Measurements from ENCODE around the gene ANKRD28.
"Not testable (repeated sequence)": the region's sequence is repeated elsewhere in the genome, so short reads cannot be mapped to it uniquely, and the experiment has no call there.

ANKRD28 gene

DNA sequence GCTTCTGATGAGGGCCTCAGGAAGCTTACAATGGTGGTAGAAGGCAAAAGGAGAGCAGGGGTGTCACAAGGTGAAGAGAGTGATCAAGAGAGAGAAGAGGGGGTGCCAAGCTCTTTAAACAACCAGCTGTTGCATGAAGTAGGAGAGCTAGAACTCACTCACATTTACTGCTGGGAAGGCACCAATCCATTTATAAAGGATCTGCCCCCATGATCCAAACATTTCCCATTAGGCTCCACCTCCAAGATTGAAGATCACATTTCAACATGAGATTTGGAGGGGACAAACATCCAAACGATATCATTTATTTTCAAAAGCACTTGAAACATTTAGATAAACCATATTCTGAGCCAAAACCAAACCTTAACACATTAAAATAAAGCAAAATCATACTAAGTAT, 26.3 kb downstream of the ANKRD28 start:
- DNase-seq (ENCODE audit: low read depth in 2 of 2), result no peak

DNA sequence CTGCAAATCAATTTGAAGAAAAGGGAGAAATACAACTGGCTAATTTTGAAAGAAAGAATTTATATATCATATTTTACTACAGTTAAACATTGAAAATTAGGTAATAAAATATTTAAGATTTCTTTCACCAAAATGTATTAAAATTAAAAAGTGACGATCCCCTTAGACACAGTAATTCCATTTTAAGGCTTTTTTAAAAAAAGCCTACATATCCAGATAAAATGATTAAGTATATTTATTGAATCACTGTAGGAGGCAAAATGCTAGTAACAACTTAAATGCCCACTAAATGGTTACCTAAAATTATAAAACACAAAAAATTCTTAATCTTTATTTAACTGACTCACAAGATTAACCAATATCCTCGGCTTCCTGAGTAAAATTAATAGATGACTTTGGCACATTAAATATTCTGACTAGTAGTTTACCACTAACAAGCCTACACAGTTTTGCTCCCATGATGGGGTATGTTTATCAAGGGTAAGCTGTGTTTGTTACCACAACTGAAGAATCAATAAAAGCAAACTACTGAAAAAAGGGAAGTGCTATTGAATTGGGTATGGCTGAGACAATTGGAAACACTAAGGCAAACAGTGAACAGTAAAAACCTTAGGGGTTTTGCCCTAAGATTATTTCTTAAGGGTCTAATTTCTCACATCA, 28.4 kb downstream of the ANKRD28 start:
- no peak for DNase-seq (ENCODE audit: low read depth in 2 of 2)

DNA sequence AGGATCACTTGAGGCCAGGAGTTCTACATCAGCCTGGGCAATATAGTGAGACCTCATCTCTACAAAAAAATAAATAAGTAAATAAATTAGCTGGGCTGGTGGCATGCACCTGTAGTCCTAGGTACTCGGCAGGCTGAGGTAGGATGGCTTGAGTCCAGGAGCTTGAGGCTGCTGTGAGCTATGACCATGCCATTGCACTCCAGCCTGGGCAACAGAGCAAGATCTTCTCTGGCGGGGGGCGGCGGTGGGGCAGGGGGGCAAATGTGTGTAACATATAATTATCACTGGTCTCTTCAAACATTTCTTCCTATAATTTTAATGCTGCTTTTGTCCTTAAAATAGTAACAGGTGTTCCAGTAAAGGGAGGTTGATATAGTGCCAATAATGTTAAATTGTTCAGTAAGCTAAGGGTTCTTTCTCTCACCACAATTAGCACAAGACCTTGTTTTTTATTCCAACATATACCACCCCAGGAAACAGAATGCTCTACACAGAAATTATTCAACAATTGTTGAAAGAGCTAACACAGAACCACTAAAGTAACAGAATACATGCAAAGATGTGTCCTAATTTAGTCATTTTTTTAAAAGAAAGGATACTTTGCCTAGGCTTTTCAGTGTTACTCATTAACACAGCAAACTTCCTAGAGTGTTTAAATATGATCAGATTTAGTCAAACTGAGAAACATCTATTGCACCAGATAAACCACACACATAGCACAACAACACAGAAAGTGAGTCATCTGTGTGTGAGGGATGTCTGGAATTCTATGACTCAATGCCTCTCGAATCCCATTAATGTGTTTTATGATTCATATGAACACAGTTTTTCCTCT, 29.1 kb downstream of the ANKRD28 start:
- no peak for DNase-seq (ENCODE audit: low read depth in 2 of 2)

DNA sequence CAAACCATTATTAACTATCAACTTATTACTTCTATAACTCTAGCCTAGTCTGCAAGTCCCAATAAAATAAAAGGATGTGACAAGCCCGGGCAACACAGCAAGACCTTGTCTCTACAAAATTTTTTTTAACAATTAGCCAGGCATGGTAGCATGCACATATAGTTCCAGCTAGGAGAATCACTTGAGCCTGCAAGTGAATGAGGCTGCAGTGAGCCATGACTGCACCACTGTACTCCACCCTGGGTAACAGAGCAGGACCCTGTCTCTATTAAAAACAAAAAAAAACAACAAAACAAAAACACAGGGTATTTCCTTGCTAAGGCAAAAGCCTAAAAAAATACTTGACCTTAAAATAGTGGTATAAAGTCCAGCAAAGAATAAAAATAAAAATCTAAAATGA, 31.4 kb downstream of the ANKRD28 start:
- DNase-seq (ENCODE audit: low read depth in 2 of 2), result no peak

DNA sequence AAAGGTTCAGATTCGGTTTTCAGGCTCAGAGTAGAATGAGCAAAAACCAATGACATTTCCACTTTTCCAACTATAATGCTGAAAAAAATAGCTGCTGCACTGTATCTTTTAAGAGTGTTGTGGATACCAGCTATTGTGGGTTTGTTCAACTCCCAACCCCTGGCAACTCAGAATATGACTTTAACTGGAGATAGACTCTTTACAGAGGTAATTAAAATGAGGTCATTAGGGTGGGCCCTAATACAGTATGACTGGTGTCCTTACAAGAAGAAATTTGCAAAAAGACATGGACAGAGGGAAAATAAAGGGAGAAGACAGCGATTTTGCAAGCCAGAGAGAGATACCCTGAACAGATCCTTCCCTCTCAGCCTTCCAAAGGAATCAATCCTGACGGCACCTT, 39.5 kb downstream of the ANKRD28 start:
- no peak for DNase-seq (ENCODE audit: low read depth in 2 of 2)

DNA sequence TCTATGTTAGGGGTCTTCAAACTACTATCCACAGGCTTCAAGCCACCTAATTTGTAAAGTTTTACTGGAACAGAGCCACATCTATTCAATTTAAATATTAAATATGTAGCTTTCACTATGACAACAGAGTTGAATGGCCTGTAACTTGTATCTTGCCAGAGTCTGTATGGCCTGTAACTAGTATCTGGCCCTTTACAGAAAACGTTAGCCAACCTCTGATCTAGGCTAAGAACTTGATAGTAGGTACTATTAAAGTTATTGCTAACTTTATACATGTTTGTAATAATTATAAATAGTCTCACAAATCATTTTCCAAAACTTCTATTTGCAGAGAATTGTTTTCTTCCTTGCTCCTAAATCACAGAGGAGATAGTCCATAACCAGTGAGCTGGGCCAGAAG, 40.0 kb downstream of the ANKRD28 start:
- DNase-seq (ENCODE audit: low read depth in 2 of 2), result no peak

DNA sequence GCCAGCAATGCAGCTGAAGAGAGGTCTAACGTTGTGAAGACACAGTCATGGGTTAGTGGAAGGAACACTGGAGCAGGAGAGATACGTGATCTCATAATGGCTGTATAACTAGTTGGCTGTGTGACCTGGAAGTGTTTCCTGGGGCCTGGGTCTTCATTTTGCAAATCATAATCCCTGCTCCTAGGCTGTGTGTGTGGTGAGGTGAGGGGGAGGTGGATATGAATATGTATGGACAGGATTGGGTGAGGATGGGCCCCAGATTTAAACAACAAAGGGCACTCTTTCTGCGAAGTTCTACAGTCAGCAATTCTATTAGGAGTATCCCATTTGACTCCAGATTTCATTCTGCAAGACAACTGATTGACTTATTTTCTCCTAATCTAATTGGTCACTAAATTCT, 41.3 kb downstream of the ANKRD28 start:
- DNase-seq (ENCODE audit: low read depth in 2 of 2), result no peak

DNA sequence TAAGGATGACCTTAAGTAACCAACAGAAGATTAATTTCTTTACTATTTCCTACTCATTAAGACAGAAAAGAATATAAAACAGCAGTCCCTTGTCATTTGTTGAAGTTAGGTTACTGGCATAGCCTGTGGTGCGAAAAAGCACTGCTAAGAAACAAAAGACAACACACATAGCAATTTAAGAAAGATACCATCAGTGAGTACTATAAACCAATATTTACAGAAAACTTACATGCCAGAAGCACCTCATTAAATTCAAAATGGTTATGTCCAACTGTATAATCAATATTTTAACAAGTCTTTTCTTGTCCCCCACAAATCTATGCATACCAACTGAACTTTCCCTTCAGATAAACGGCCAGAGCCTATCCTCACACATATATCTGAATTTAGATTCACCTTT, 42.0 kb downstream of the ANKRD28 start:
- DNase-seq (ENCODE audit: low read depth in 2 of 2), result no peak

DNA sequence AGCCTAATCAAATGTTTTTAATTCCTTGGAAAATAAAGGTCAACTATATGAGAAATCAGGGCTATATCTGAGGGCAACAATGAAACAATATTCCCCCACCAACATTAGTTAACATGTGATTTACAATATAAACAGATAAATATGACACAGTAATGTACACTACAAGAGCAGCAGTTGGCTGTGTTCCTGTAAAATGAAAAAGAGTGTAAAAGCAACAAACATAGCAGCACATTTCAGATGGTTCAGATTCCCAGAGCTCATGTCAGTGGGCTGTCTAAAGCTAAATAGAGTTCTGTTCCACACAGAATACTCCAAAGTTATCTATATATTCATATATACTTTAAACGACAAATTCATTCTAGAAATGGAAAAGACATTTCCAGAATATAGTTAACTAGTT, 42.6 kb downstream of the ANKRD28 start:
- DNase-seq (ENCODE audit: low read depth in 2 of 2), result no peak

DNA sequence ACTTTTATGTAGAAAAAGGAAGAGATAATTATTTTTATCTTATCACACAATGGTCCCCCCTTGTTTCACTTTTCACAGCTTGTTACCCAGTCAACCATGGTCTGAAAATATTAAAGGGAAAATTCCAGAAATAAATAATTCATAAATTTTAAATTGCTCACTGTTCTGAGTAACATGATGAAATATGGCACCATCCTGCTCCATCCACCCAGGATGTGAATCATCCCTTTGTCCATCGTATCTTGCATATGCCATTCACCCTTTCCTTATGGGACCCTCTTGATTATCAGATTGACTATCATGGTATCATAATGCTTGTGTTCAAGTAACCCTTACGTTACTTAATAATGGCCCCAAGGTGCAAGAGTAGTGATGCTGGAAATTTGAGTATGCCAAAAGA, 43.7 kb downstream of the ANKRD28 start:
- no peak for DNase-seq (ENCODE audit: low read depth in 2 of 2)

DNA sequence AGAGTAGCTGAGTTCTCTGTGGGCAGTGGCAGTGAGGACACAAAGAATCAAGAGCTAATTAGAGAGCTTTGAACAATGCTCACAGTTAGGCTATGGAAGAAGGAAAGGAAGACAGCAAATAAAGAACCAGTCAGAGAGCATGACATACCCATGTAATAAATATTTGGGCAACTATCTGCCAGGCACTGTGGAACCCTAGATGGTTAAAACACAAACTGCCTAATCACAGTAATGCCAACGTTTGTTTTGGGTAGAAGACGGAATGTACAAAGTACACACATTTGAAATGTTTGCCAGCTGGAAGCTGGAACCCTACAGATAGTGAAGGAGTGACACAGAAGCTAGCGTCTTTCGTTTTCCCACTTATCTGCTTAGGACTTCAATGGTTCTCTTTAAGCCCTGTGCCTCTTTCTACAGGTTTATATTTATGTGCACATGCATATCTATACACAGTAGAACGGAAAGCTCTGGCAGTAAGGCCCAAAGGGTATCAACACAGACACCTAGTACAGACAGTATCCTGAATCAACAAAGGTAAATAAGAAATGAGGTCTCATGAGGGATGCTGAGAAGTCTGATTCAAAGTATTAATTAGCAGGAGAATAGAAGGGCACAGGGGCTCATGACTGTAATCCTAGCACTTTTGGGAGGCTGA, 44.6 kb downstream of the ANKRD28 start:
- no peak for DNase-seq (ENCODE audit: low read depth in 2 of 2)

DNA sequence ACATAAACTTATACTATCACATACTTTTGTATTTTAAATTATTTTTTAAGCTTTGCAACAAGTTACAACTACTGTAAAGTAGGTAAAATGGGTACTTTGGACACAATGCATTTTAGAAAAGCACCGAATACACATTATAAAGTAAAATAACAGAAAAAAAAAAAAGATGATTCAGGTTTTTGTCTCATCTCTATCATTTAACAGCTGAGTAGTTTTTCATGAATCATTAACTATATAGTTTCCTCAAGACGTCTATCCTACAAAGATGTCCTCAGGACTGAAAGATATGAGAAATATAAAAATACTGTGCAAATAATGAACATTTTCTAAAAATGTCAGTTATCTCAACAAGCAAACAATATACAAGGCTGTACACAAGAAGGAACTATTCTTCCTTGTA, 46.9 kb downstream of the ANKRD28 start:
- DNase-seq (ENCODE audit: low read depth in 2 of 2), result no peak

DNA sequence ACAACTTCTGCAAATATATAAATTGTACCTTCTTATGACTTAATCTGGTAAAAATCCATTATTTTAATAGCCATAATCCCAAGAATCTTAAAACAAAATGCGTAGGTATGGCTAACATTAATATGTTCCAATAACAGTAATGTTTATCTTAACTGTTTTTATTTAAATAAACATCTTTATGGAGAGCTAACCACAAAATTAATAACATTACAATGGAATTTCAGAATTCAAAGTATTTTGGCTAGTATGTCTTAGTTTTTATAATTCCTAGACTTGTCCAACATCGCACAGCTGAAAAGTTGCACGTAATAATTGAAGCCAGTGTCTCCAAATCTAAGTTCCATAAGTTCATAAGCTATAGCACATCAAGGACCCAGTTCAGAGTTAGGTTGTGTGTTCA, 47.6 kb downstream of the ANKRD28 start:
- DNase-seq (ENCODE audit: low read depth in 2 of 2), result no peak

DNA sequence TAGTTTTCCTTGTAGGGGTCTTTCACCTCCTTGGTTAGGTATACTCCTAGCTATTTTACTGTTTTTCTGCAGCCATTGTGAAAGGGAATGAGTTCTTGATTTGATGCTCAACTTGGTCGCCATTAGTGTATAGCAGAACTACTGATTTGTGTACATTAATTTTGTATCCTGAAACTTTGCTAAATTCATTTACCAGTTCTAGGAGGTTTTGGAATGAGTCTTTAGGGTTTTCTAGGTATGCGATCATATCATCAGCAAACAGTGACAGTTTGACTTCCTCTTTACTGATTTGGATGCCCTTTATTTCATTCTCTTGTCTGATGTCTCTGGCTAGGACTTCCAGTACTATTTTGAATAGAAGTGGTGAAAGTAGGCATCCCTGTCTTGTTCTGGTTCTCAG, 51.9 kb downstream of the ANKRD28 start:
- DNase-seq (ENCODE audit: low read depth in 2 of 2), result not testable (repeated sequence)

DNA sequence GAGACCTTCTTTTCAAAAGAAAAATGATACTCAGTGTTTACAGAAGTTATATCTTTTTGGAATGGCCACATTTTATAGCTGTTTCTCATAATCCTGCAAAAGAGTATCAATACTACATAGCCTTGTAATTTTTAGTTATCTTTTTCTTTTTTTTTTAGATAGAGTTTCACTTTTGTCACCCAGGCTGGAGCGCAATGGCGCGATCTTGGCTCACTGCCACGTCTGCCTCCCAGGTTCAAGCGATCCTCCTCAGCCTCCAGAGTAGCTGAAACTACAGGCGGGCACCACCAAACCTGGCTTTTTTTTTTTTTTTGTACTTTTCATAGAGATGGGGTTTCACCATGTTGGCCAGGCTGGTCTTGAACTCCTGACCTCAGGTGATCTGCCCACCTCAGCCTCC, 53.6 kb downstream of the ANKRD28 start:
- no peak for DNase-seq (ENCODE audit: low read depth in 2 of 2)

DNA sequence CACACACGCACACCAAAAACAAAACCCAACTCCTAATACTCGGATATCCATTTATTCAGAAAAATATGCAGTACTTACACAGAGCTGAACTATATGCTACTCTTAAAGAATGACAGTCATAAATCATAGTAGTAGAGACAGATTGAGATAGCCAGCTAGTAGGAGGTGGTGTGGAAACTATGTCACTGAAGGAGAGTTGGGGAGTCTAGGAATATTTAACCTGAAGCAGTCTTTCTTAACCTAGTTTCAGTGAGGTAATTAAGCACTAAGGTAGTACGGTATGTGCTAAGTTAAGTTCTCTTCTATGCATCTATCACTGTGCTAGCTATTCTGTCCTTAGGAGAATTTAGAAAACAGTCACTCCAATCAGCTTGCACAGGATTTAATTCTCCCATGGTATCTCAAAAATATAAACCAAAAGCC, 54.2 kb downstream of the ANKRD28 start:
- DNase-seq (ENCODE audit: low read depth in 2 of 2), result no peak

DNA sequence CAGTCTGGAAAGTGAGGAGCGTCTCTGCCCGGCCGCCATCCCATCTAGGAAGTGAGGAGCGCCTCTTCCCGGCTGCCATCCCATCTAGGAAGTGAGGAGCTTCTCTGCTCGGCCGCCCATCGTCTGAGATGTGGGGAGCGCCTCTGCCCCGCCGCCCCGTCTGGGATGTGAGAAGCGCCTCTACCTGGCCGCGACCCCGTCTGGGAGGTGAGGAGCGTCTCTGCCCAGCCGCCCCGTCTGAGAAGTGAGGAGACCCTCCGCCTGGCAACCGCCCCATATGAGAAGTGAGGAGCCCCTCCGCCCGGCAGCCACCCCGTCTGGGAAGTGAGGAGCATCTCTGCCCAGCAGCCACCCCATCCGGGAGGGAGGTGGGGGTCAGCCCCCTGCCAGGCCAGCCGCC, 55.5 kb downstream of the ANKRD28 start:
- DNase-seq (ENCODE audit: low read depth in 2 of 2), result not testable (repeated sequence)

DNA sequence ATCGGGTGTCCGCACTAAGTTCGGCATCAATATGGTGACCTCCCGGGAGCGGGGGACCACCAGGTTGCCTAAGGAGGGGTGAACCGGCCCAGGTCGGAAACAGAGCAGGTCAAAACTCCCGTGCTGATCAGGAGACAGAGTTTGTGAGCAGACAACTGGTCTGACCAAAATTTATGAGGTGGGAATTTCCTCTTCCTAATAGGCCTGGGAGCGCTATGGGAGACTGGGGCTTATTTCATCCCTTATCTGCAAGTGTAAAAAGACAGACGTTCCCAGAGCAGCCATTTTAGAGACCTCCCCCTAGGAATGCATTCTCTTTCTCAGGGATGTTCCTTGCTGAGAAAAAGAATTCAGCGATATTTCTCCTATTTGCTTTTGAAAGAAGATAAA, 59.2 kb downstream of the ANKRD28 start:
- not testable (repeated sequence) for DNase-seq (ENCODE audit: low read depth in 2 of 2)

DNA sequence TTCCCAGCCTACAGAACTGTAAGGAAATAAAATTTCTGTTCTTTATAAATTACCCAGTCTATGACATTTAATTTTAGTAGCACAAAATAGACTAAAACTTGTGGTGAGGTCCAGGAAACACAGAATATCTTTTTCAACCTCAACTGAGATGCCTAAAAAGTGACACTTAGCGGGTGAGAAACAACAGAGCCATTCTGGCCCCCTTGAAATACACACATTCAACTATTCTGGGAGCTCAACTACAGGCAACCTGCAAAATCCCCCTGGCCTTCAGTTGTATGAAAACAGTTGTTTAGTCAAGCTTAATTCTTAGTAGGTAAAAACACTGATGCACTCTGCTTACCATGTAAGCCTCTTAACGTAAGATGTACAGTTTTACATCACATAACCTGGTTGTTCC, 66.8 kb downstream of the ANKRD28 start:
- DNase-seq (ENCODE audit: low read depth in 2 of 2), result no peak

DNA sequence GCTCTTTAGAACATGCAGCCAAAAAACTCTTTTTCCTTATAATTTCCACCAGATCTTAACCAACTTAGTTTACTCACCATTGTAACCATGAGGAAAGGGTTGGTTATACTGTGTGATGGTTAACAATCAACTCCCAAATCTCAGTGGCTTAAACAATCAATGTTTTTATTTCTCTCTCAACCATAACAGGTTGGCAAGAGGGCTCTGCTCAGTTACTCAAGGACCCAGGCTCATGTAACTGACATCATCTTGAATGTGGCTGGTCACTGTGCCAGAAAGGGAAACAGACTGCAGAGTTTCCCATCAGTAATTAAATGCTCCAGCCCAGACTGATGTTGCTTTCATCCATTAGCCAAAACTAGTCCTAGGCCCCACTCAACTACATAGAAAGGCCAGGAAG, 69.0 kb downstream of the ANKRD28 start:
- DNase-seq (ENCODE audit: low read depth in 2 of 2), result no peak

DNA sequence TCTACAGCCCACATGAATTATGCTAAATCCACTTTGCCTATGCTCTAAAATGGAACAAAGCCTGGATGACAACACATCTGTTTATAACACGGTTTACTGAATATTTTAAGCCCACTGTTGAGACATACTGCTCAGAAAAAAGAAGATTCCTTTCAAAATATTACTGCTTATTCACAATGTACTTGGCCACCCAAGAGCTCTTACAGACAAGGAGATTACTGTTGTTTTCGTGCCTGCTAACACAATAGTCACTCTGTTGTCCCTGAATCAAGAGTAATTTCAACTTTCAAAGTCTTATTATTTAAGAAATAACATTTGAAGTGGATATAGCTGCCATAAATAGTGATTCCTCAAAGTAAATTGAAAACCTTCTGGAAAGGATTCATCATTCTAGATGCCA, 70.9 kb downstream of the ANKRD28 start:
- no peak for DNase-seq (ENCODE audit: low read depth in 2 of 2)

DNA sequence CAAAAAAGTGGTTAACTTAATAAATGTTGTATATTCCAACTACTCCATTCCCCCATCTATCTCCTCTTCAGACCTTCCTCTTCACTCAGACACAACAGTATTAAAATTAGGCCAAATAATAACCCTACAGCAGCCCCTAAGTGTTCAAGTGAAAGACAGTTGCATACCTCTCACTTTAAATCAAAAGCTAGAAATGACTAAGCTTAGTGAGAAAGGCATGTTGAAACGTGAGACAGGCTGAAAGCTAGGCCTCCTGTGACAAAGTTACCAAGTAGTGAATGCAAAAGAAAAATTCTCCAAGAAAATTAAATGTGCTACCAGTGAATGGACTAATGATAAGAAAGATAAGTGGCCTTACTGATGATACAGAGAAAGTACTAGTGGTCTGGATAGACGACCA, 71.7 kb downstream of the ANKRD28 start:
- DNase-seq (ENCODE audit: low read depth in 2 of 2), result no peak

DNA sequence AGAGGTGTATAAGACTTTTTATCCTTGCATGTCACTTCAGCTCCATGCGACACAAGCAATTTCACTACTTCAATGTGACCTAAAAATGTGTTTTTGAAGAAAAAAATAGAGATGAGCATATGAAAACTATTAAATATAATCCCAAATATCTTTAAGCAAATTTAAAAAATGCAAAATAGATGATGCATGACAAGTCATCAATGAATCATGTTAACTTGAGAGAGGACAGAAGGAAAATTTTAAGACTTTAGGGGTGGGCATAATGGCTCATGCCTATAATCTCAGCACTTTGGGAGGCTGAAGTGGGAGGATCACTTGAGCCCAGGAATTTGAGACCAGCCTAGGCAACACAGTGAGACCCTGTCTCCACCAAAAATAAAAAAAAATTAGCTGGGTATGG, 73.3 kb downstream of the ANKRD28 start:
- no peak for DNase-seq (ENCODE audit: low read depth in 2 of 2)
